ENCODE measurements around the gene HMCN1.

The HMCN1 gene

DNA sequence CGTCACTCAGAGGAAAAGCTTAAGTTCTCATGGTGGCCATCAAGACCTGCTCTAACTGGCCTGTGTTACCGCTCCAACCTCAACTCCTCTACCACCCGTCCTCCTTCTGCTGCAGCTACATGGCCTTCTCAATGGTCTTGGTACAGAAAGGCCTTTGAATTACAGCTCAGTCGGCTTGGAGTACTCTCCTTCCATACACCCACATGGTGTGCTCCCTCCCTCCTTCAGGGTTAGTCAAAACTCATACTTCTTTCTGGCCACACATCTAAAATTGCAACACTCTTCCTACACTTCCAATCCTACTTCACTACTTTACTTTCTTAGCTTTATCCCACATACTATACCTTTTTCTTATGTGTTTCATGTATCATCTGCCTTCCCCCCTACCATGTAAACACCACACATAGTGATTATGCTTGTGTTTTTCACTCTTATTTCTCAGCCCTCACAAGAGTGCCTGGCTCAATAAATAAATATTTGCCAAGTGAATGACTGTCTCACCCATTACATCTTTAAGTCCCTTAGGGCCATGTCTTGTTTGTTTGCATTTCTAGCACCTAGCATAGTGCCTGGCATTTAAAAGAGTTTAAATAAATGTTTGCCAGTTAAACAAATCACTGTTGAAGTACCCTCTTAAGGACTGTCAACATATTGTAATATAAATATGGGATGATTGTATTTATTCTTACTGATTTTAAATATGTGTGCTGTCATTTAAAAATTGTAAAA, 37.6 kb upstream of the HMCN1 start:
- DNase-seq (ENCODE audit: extremely low read depth, low read depth) = no peak
- TF ChIP-seq, protein P1, sequence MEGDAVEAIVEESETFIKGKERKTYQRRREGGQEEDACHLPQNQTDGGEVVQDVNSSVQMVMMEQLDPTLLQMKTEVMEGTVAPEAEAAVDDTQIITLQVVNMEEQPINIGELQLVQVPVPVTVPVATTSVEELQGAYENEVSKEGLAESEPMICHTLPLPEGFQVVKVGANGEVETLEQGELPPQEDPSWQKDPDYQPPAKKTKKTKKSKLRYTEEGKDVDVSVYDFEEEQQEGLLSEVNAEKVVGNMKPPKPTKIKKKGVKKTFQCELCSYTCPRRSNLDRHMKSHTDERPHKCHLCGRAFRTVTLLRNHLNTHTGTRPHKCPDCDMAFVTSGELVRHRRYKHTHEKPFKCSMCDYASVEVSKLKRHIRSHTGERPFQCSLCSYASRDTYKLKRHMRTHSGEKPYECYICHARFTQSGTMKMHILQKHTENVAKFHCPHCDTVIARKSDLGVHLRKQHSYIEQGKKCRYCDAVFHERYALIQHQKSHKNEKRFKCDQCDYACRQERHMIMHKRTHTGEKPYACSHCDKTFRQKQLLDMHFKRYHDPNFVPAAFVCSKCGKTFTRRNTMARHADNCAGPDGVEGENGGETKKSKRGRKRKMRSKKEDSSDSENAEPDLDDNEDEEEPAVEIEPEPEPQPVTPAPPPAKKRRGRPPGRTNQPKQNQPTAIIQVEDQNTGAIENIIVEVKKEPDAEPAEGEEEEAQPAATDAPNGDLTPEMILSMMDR (IDR thresholded peaks at IDR 0.05; ENCODE audit: low read depth, low read length) = no peak

DNA sequence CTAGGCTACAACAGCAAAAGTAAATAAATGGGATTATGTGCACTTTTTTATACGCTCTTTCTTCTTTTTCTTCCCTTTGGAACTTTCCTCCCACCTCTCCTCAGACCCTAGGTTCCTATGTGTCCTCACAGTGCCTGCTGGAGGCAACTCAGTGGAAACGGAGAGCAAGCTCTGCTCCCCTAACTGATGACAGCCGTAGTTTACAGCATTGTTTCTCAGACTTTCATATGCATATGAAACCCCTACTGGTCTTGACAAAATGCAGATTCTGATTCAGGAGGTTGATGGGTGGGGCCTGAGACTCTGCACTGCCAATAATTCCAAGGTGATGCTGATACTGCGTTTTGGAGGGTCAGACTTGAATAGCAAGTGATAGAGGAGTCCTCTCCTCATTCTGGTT, 34.3 kb upstream of the HMCN1 start:
- TF ChIP-seq, protein P1 (IDR thresholded peaks at IDR 0.05; ENCODE audit: low read depth, low read length) = no peak
- DNase-seq (ENCODE audit: extremely low read depth, low read depth) = no peak

DNA sequence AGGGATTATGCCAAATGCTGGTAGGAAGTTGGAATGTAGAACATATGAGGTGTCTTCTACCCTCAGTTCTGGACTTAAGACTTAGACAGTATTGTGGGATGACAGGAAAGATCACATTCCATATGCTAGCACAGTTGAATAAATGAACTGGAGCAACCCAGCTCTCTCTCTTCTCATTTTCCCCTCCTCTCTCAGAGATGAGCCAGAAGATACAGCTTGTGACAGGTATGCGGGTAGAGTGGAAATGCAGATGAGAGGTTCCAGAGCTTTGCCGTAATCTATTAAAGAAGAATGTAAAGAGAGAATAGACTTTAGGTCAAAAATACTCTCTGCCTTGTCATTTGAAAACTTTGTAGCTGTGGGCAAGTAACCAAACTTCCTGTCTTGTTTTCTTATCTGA, 32.5 kb upstream of the HMCN1 start:
- TF ChIP-seq, protein P1 (IDR thresholded peaks at IDR 0.05; ENCODE audit: low read depth, low read length) = no peak
- DNase-seq (ENCODE audit: extremely low read depth, low read depth) = no peak

DNA sequence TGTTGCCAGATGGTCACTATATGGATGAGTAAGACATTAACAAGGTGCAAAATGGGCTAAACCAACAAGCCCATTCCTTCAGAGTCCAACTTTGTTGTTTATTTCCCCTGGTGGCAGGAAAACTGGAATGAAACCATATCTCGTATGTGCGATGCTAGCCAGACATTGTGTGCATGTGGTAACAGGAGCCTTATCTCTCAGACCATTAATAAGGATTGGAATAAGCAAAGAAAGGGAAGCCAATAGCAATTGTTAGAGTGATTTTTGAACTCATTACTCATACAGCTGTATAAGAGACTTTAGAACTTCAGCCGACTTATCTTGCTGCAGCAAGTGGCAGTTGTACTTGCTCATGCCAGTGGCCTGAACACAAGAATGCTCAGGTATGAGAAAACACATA, 30.0 kb upstream of the HMCN1 start:
- DNase-seq (ENCODE audit: extremely low read depth, low read depth) = no peak
- TF ChIP-seq, protein P1 (IDR thresholded peaks at IDR 0.05; ENCODE audit: low read depth, low read length) = no peak

DNA sequence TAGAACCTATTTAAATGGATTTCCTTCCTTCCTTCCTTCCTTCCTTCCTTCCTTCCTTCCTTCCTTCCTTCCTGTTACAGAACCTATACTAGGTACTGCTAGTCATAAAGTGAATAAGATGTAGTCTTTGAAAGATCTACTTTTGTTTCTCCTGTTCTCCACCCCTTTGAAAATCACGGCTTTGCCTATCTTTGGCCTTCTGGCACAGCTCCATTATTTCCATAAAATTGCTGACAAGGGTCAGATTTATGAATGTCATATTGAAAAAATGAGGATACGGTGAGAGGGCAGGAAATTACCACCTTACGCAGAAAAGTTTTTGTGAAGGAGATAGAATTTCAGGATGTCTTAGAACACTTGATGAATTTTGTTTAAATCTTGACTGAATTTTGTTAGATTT, 18.1 kb upstream of the HMCN1 start:
- TF ChIP-seq, protein P1 (IDR thresholded peaks at IDR 0.05; ENCODE audit: low read depth, low read length) = no peak
- DNase-seq (ENCODE audit: extremely low read depth, low read depth) = no peak

DNA sequence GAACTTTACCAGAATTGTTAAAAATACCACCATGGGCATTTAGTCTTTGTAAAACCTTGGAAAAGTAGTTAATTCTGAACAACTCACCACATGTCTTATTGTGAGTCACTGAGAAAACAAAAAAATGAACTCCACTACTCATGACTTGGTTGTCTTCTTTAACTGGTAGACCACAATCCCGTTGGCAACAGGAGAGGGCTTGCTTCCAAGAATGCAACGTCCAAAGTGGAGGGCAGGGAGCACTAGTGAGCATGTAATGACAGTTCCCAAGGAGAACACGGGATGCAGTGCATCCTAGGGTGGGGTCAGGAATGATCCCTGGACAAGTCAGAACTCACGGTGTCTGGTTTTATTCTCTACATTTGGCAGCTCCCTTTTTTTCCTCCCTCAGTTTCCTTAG, 15.2 kb upstream of the HMCN1 start:
- DNase-seq (ENCODE audit: extremely low read depth, low read depth) = peak; percentile 43
- TF ChIP-seq, protein P1 (IDR thresholded peaks at IDR 0.05; ENCODE audit: low read depth, low read length) = peak; percentile 29

DNA sequence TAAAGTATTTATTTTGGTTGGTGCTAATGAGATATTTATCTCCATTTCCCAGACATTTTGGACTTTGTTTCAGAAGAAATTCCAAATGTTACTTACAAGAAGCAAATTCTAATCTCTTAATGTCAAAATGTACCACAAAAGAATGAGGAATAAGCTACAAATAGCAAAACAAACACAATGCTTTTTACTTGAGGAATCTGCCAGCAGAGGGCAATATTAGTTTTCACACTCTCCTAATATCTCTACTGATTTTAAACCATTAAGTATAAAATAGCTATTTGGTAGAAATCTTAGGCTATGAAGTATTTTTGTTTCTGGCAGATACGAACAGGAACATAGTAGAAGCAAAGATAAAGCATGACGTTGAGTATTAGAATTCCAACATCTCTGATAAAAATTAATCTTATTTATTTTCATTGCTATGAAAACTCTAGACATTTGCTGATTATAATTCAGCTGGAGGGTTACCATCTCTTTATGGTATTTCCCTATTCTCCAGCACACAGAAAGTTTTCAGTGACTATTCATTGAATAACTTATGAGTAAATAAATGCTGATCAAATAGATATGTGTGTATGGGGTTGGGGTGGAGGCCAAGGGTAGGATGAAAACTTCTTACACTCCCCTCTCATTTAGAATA, 13.4 kb upstream of the HMCN1 start:
- no peak for DNase-seq (ENCODE audit: extremely low read depth, low read depth)
- TF ChIP-seq, protein P1 (IDR thresholded peaks at IDR 0.05; ENCODE audit: low read depth, low read length) = peak; percentile 60
